IPS-18a (cell line): Measurements from ENCODE around the gene PLCB1.

Experiments used
- H3K27ac ChIP-seq: one replicate; pipeline ENCODE4 v1.5.1; 2013; ENCODE audit warnings: low read length
- H3K27me3 ChIP-seq: one replicate; pipeline ENCODE4 v1.6.1; 2013; ENCODE audit warnings: mild to moderate bottlenecking, low read length; ENCODE audit not compliant: control insufficient read depth, insufficient read depth
- H3K36me3 ChIP-seq: one replicate; pipeline ENCODE4 v1.6.1; 2013; ENCODE audit warnings: low read depth, low read length; ENCODE audit not compliant: control insufficient read depth
- H3K4me1 ChIP-seq: one replicate; pipeline ENCODE4 v1.6.1; 2013; ENCODE audit warnings: low read depth, low read length; ENCODE audit not compliant: control insufficient read depth
- H3K4me3 ChIP-seq: one replicate; pipeline ENCODE4 v1.5.1; 2013; ENCODE audit warnings: low read length
- H3K9ac ChIP-seq: one replicate; pipeline ENCODE4 v1.6.1; 2013; ENCODE audit warnings: mild to moderate bottlenecking, low read length, moderate library complexity
- H3K9me3 ChIP-seq: one replicate; pipeline ENCODE4 v1.6.1; 2013; ENCODE audit warnings: low read depth, low read length; ENCODE audit not compliant: control insufficient read depth

PLCB1 gene

GRCh38 chr20:8389381-8390036, 257.4 kb downstream of the PLCB1 start:
- H3K9ac ChIP-seq: no peak overlapping the region
- H3K9me3 ChIP-seq: no peaks in the 10 kb centered on the region
- H3K27me3 ChIP-seq: no peaks in the 10 kb centered on the region
- H3K4me3 ChIP-seq: no peak overlapping the region
- H3K36me3 ChIP-seq: no peaks in the 10 kb centered on the region
- peaks cover 11% of the 10 kb centered on the region for H3K4me1 ChIP-seq
- H3K27ac ChIP-seq: no peak overlapping the region

GRCh38 chr20:8390037-8390433, 258.0 kb downstream of the PLCB1 start:
- Histone ChIP-seq H3K27ac (no peak overlapping the region), H3K9me3 (no peaks in the 10 kb centered on the region), H3K27me3 (no peaks in the 10 kb centered on the region), H3K9ac (no peak overlapping the region), H3K4me3 (no peak overlapping the region), H3K4me1 (peaks cover 9% of the 10 kb centered on the region), H3K36me3 (no peaks in the 10 kb centered on the region)

DNA sequence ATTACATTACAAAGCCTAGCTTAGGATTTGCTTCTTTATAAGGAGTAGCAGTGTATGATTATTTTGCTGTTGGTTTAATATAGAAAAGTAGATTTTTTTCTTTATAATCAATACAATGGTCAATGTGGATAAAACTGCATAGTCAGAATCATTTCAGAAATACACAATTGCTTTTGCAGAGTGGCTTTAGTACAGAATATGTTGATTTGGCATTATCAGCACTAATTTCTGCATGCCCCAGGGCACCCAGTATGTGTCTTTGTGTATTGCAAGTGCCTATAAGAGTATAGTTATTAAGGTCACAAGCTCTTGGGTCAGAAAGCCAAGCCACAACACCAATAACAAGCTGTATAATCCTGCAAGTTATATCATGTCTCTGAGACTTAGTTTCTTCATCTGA, 258.4 kb downstream of the PLCB1 start:
- Histone ChIP-seq H3K4me1 (peaks cover 4% of the 10 kb centered on the region), H3K9ac (no peak overlapping the region), H3K4me3 (no peak overlapping the region), H3K9me3 (no peaks in the 10 kb centered on the region), H3K27ac (no peak overlapping the region), H3K36me3 (no peaks in the 10 kb centered on the region), H3K27me3 (no peaks in the 10 kb centered on the region)

GRCh38 chr20:8393381-8393780, 261.3 kb downstream of the PLCB1 start:
- Histone ChIP-seq H3K9me3 (no peaks in the 10 kb centered on the region), H3K4me1 (peaks cover 3% of the 10 kb centered on the region), H3K9ac (no peak overlapping the region), H3K36me3 (no peaks in the 10 kb centered on the region), H3K27me3 (no peaks in the 10 kb centered on the region), H3K4me3 (no peak overlapping the region), H3K27ac (no peak overlapping the region)

GRCh38 chr20:8394308-8394945, 262.4 kb downstream of the PLCB1 start:
- Histone ChIP-seq H3K4me3 (no peak overlapping the region), H3K27me3 (no peaks in the 10 kb centered on the region), H3K36me3 (no peaks in the 10 kb centered on the region), H3K9ac (no peak overlapping the region), H3K27ac (no peak overlapping the region), H3K9me3 (no peaks in the 10 kb centered on the region), H3K4me1 (no peaks in the 10 kb centered on the region)

DNA sequence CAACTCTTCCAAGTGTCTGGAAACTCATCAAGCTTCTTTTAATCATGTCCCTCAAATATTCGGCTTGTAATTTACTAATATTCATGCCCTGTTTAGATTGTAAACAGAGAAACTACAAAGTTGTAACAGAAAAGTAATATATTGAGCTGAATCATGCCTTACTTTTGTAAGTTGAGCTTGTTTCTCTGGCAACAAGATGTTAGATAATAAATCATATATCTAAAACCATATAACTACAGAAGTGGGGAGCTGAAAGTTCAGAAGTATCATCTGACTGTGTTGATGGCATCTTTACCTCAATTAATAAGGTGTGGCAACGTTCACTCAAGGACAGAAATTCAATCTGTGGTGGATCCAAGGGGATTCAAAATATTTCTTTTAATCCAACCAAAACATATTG, 263.9 kb downstream of the PLCB1 start:
- no peaks in the 10 kb centered on the region for H3K4me1 ChIP-seq
- no peaks in the 10 kb centered on the region for H3K27me3 ChIP-seq
- no peak overlapping the region for H3K4me3 ChIP-seq

GRCh38 chr20:8398263-8399051, 266.4 kb downstream of the PLCB1 start:
- Histone ChIP-seq H3K4me3 (no peak overlapping the region), H3K4me1 (no peaks in the 10 kb centered on the region)

More for the DNA sequence above, 263.9 kb downstream of the PLCB1 start:
- H3K9me3 ChIP-seq: no peaks in the 10 kb centered on the region
- H3K27ac ChIP-seq: no peak overlapping the region
- H3K36me3 ChIP-seq: no peaks in the 10 kb centered on the region
- H3K9ac ChIP-seq: no peak overlapping the region

GRCh38 chr20:8399947-8400346, 267.9 kb downstream of the PLCB1 start:
- Histone ChIP-seq H3K4me3 (no peak overlapping the region), H3K36me3 (no peaks in the 10 kb centered on the region), H3K27me3 (no peaks in the 10 kb centered on the region), H3K9me3 (no peaks in the 10 kb centered on the region), H3K4me1 (no peaks in the 10 kb centered on the region), H3K9ac (no peak overlapping the region), H3K27ac (no peak overlapping the region)

More at GRCh38 chr20:8398263-8399051, 266.4 kb downstream of the PLCB1 start:
- no peaks in the 10 kb centered on the region for H3K36me3 ChIP-seq
- H3K27ac ChIP-seq: no peak overlapping the region
- H3K9me3 ChIP-seq: no peaks in the 10 kb centered on the region
- no peak overlapping the region for H3K9ac ChIP-seq
- no peaks in the 10 kb centered on the region for H3K27me3 ChIP-seq

GRCh38 chr20:8400486-8400885, 268.4 kb downstream of the PLCB1 start:
- no peak overlapping the region for H3K4me3 ChIP-seq

GRCh38 chr20:8401556-8401955, 269.5 kb downstream of the PLCB1 start:
- Histone ChIP-seq H3K9ac (no peak overlapping the region), H3K27ac (no peak overlapping the region), H3K9me3 (no peaks in the 10 kb centered on the region), H3K4me3 (no peak overlapping the region), H3K27me3 (no peaks in the 10 kb centered on the region), H3K36me3 (no peaks in the 10 kb centered on the region), H3K4me1 (no peaks in the 10 kb centered on the region)

More at GRCh38 chr20:8400486-8400885, 268.4 kb downstream of the PLCB1 start:
- Histone ChIP-seq H3K9ac (no peak overlapping the region), H3K27me3 (no peaks in the 10 kb centered on the region), H3K4me1 (no peaks in the 10 kb centered on the region), H3K27ac (no peak overlapping the region), H3K36me3 (no peaks in the 10 kb centered on the region), H3K9me3 (no peaks in the 10 kb centered on the region)

- no peaks in the 10 kb centered on the region for H3K36me3 ChIP-seq
- no peak overlapping the region for H3K9ac ChIP-seq
- H3K4me1 ChIP-seq: no peaks in the 10 kb centered on the region
- H3K27ac ChIP-seq: no peak overlapping the region
- no peaks in the 10 kb centered on the region for H3K27me3 ChIP-seq
- H3K9me3 ChIP-seq: no peaks in the 10 kb centered on the region
- no peak overlapping the region for H3K4me3 ChIP-seq
These were observed 270.7 kb downstream of the PLCB1 start for GRCh38 chr20:8402798-8403197.
